Glutamatergic neuron (in vitro differentiated cells): ENCODE data around the gene CEACAM1. TPM values are rescaled to one million over a fixed set of nuclear protein-coding genes. Genes with fewer than 3 reads are reported as not detected.
"Not testable (repeated sequence)": the region's sequence is repeated elsewhere in the genome, so short reads cannot be mapped to it uniquely, and the experiment has no call there.

Experiments
- DNase-seq: peaks from one replicate; pipeline ENCODE4 v3.0.0; 2022
- H3K27ac Mint-ChIP-seq: one replicate; pipeline ENCODE4 v1.8.0; 2020; ENCODE audit warnings: mild to moderate bottlenecking, mixed read lengths, inconsistent platforms; ENCODE audit not compliant: unreplicated experiment
- H3K27me3 Mint-ChIP-seq: one replicate; pipeline ENCODE4 v1.8.0; 2020; ENCODE audit warnings: mild to moderate bottlenecking, moderate library complexity, mixed read lengths, inconsistent platforms; ENCODE audit not compliant: unreplicated experiment
- H3K36me3 Mint-ChIP-seq: one replicate; pipeline ENCODE4 v1.8.0; 2020; ENCODE audit warnings: mild to moderate bottlenecking, mixed read lengths, inconsistent platforms; ENCODE audit not compliant: unreplicated experiment
- H3K4me1 Mint-ChIP-seq: one replicate; pipeline ENCODE4 v1.8.0; 2020; ENCODE audit warnings: mild to moderate bottlenecking, low read depth, mixed read lengths, inconsistent platforms; ENCODE audit not compliant: unreplicated experiment
- H3K4me3 Mint-ChIP-seq: one replicate; pipeline ENCODE4 v1.8.0; 2020; ENCODE audit warnings: mild to moderate bottlenecking, mixed read lengths, inconsistent platforms; ENCODE audit not compliant: unreplicated experiment
- H3K9me3 Mint-ChIP-seq: one replicate; pipeline ENCODE4 v1.8.0; 2020; ENCODE audit warnings: mild to moderate bottlenecking, moderate library complexity, mixed read lengths, inconsistent platforms; ENCODE audit not compliant: unreplicated experiment
- total RNA-seq: library from RNA; stranded (reverse); fragmentation: NEBNext Ultra II Directional; extraction: Animal tissue kit (Norgen Biotek cat#: 25700); gene quantifications from one replicate; pipeline ENCODE4 v1.2.1, GENCODE V29; 2021; ENCODE audit not compliant: unreplicated experiment
- TF ChIP-seq, protein P1 (sequence below): fragments of 200-600 bp; sonication (generic); IDR thresholded peaks from one replicate; pipeline ENCODE4 v1.5.0; 2021; ENCODE audit not compliant: partially characterized antibody, unreplicated experiment

The CEACAM1 gene
- total RNA-seq, 1 donor from 2014 or later = 0.44 TPM

DNA sequence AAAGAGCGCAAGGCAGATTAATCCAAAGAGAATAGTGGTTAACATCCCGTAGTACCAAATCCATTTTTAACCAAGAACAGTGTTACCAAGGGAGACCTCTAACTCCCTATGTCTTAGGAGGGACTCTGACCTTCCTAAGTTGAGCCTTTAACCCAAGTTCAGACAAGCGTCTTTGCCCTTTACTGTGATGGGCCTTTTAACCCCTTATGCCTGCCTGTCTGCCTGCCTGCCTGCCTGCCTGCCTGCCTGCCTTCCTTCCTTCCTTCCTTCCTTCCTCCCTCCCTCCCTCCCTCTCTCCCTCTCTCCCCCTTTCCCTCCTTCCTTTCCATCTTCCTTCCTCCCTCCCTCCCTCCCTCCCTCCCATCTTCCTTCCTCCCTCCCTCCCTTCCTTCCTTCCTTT, 32.6 kb downstream of the CEACAM1 start:
- no peak for DNase-seq
- Mint-ChIP-seq H3K4me3 (no peak overlapping the region), H3K36me3 (no peaks in the 10 kb centered on the region), H3K27ac (no peak overlapping the region), H3K9me3 (peaks cover 2% of the 10 kb centered on the region), H3K4me1 (peaks cover 5% of the 10 kb centered on the region), H3K27me3 (peaks cover 2% of the 10 kb centered on the region)
- TF ChIP-seq, protein P1, sequence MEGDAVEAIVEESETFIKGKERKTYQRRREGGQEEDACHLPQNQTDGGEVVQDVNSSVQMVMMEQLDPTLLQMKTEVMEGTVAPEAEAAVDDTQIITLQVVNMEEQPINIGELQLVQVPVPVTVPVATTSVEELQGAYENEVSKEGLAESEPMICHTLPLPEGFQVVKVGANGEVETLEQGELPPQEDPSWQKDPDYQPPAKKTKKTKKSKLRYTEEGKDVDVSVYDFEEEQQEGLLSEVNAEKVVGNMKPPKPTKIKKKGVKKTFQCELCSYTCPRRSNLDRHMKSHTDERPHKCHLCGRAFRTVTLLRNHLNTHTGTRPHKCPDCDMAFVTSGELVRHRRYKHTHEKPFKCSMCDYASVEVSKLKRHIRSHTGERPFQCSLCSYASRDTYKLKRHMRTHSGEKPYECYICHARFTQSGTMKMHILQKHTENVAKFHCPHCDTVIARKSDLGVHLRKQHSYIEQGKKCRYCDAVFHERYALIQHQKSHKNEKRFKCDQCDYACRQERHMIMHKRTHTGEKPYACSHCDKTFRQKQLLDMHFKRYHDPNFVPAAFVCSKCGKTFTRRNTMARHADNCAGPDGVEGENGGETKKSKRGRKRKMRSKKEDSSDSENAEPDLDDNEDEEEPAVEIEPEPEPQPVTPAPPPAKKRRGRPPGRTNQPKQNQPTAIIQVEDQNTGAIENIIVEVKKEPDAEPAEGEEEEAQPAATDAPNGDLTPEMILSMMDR = no peak

DNA sequence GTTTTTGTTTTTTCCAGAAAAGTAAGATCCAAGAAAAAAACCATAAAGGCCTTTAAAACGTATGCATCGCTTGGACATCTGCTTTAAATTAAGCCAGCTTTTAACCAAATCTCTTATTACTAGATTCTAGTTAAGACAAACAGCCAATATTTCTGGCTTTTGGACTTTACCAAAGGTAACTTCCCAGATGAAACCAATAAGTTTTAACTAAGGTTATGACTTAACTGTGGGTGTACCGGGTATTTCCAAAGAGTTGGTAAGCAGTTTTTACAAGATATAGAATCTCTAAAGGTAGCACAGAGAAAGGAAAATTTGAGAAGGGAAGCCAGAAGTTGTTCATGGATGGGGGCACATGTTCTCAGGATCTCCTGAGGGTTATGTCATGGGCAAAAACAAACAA, 34.0 kb downstream of the CEACAM1 start:
- Mint-ChIP-seq H3K4me3 (no peak overlapping the region), H3K27ac (no peak overlapping the region), H3K27me3 (peaks cover 2% of the 10 kb centered on the region), H3K4me1 (peaks cover 5% of the 10 kb centered on the region), H3K9me3 (peaks cover 2% of the 10 kb centered on the region), H3K36me3 (no peaks in the 10 kb centered on the region)
- no peak for DNase-seq
- TF ChIP-seq, protein P1 = no peak

DNA sequence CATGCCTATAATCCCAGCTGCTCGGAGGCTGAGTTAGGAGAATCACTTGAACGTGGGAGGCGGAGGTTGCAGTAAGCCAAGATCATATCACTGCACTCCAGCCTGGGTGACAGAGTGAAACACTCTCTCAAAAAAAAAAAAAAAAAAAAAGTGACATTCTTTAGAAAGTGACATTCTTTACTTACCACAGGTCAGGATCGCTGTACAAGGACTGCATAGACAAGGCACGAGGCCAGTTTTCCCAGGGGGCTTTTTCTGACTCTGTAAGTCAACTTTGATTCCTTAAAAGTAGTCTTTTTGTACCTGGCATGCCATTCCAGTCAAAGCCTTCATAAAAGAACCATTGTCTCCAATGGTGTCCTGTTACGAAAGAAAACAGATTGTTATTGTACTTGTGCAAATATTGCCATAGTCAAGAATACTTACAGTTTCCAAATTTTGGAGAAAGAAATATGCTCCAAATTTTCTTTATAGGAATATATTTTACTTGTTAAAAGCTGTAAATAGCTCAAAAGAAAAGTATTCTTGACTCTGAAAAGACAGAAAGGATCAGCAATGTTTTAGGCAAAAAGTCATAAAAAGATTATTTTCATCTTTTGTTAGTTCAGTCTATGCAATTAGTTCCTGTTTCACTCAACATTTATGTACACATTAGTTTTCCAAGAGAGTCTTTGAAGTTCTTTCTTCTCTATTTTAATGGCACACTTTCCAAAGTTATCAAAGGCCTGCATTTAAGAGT, 39.3 kb downstream of the CEACAM1 start:
- TF ChIP-seq, protein P1 = no peak
- no peak for DNase-seq
- H3K27me3 Mint-ChIP-seq = no peaks in the 10 kb centered on the region
- H3K36me3 Mint-ChIP-seq = no peaks in the 10 kb centered on the region
- peaks cover 2% of the 10 kb centered on the region for H3K9me3 Mint-ChIP-seq
- H3K27ac Mint-ChIP-seq = no peak overlapping the region
- H3K4me3 Mint-ChIP-seq = no peak overlapping the region
- no peaks in the 10 kb centered on the region for H3K4me1 Mint-ChIP-seq

DNA sequence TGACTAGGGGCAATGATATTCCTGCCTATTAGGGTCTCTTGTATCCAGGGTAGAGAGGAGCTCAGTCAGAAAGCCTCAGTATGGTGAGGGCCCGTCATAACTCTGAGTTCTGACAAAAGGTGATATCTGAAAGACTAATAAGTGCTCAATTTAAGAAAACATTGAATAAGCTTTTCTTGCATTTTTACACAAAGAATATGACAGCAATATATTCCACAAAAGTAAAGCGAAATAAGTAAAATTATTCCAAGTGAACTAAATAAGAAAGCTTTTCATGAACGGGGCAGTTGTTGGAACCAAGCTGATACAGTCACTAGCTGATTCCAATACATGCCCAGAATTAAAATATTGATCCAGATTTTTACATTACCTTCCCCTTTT, 40.5 kb downstream of the CEACAM1 start:
- no peaks in the 10 kb centered on the region for H3K27me3 Mint-ChIP-seq
- no peaks in the 10 kb centered on the region for H3K4me1 Mint-ChIP-seq
- TF ChIP-seq, protein P1 = no peak
- no peak overlapping the region for H3K4me3 Mint-ChIP-seq
- no peaks in the 10 kb centered on the region for H3K36me3 Mint-ChIP-seq
- no peak overlapping the region for H3K27ac Mint-ChIP-seq
- H3K9me3 Mint-ChIP-seq = no peaks in the 10 kb centered on the region
- no peak for DNase-seq

DNA sequence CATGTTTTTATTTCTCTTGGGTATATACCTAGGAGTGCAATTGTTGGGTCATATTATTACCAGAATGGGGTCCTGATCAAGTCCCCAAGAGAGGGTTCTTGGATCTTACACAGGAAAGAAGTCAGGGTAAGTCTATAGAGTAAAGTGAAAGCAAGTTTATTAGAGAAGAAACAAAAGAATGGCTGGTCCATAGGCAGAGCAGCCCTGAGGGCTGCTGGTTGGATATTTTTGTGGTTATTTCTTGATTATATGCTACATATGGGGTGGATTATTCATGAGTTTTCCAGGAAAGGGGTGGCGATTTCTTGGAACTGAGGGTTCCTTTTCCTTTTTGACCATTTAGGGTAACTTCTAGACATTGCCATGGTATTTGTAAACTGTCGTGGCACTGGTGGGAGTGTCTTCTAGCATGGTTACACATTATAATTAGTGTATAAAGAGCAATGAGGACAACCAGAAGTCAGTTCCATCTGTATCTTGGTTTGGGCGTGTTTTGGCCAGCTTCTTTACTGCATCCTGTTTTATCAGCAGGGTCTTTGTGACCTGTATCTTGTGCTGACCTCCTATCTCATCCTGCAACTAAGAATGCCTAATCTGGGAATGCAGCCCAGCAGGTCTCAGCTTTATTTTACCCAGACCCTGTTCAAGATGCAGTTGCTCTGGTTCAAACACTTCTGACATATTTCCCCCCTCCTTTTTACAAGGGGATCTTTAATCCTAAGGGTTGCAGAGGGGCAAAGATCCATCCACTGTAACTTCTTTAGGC, 41.1 kb downstream of the CEACAM1 start:
- TF ChIP-seq, protein P1 = no peak
- DNase-seq = no peak
- H3K4me3 Mint-ChIP-seq = no peak overlapping the region
- H3K27me3 Mint-ChIP-seq = no peaks in the 10 kb centered on the region
- H3K4me1 Mint-ChIP-seq = no peaks in the 10 kb centered on the region
- no peak overlapping the region for H3K27ac Mint-ChIP-seq
- no peaks in the 10 kb centered on the region for H3K9me3 Mint-ChIP-seq
- H3K36me3 Mint-ChIP-seq = no peaks in the 10 kb centered on the region

DNA sequence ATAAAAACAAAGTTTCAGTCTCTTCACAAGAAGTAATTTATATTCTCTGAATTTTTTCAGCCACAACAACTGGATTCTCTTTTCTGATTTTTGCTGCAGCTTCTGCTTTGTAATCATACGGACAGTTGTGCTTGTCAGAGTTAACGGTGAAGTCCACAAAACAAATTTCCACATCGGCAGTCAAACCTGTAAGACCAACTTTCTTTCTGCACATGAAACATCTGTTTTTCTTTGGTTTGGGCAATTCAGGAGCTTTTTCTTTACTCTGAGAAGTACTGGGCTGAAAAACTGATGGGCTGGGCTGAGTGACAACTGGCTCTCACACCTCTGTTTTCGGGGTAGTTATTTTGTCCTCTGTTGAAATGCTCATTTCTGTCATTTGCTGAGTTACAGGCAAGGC, 43.2 kb downstream of the CEACAM1 start:
- H3K4me1 Mint-ChIP-seq, H3K27me3 Mint-ChIP-seq, H3K27ac Mint-ChIP-seq, DNase-seq, H3K4me3 Mint-ChIP-seq, H3K9me3 Mint-ChIP-seq, H3K36me3 Mint-ChIP-seq: not testable (repeated sequence)
